GM12891 (cell line): Measurements from ENCODE around the gene ADAMTS5.

Experiments
- POLR2A ChIP-seq: IDR thresholded peaks from 2 replicates; pipeline ENCODE4 v1.6.1; 2011; ENCODE audit warnings: low read depth, low read length, control low read depth
- POLR2AphosphoS5 ChIP-seq: IDR thresholded peaks from 2 replicates; pipeline ENCODE4 v1.6.1; 2011; ENCODE audit warnings: low read depth, low read length, control low read depth
- TAF1 ChIP-seq: IDR thresholded peaks from 2 replicates; pipeline ENCODE4 v1.6.1; 2011; ENCODE audit warnings: low read depth, low read length, control low read depth

DNA sequence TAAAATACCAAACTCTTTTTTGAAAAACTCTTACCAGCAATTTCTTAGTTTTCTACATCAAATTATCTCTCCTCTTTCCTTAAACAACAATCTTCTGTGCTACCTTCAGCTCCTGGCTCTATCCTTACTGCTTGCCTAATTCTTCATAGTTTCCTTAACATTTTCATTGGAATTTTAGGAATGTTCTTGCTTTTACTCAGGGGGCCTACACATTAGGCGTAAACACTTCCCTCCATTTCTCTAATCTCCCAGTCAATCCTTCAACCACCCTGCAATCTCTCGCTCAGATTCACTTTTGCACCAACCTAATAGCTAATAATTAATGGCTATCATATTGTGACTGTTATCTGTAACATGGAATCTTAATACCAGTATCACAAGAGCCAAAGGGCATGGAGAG, 50.1 kb downstream of the ADAMTS5 start:
- no peak for TF ChIP-seq POLR2A
- no peak for TF ChIP-seq TAF1
- TF ChIP-seq POLR2AphosphoS5, result no peak
